K562 (cell line): Measurements from ENCODE around the gene NAE1. TPM values are rescaled to one million over a fixed set of nuclear protein-coding genes. Genes with fewer than 3 reads are reported as not detected.

ENCODE experiments used
- MIER1 ChIP-seq: fragments of 450-650 bp; IDR thresholded peaks from 2 replicates; pipeline ENCODE4 v1.6.1; 2016; ENCODE audit warnings: antibody characterized with exemption, mild to moderate bottlenecking, low read depth
- MTA1 ChIP-seq: fragments of 450-650 bp; IDR thresholded peaks from 2 replicates; pipeline ENCODE4 v1.6.1; 2017; ENCODE audit warnings: borderline replicate concordance
- PCBP2 ChIP-seq: fragments of 200-400 bp; formaldehyde crosslinking; IDR thresholded peaks from 2 replicates; pipeline ENCODE4 v1.6.1; 2018; ENCODE audit warnings: low read length, low read depth, mild to moderate bottlenecking, moderate library complexity; ENCODE audit not compliant: poor library complexity, severe bottlenecking
- RNF2 ChIP-seq: sonication (generic); IDR thresholded peaks from 2 replicates; pipeline ENCODE4 v1.6.1; 2016
- ZFX ChIP-seq: sonication (generic); formaldehyde crosslinking; IDR thresholded peaks from 2 replicates; pipeline ENCODE4 v1.8.0; 2022; ENCODE audit warnings: mild to moderate bottlenecking, missing genetic modification reagents, moderate library complexity
- polyA plus RNA-seq, 8 experiments: library from polyadenylated mRNA; depleted of rRNA in 4 of 8; stranded (reverse) in 5 of 8; unstranded in 3 of 8; fragments of >200 nt; fragmentation: Nextera tagmentation in 2 of 8; fragmentation: Illumina TruSeq in 1 of 8; extraction: Ambion mirVana in 2 of 8; extraction: Trizol in 1 of 8; gene quantifications; 2 replicates each; pipeline versions ENCODE4 v1.2.1 to v1.2.3, GENCODE V29; 2011 to 2014; ENCODE audit warnings: inconsistent platforms in 1 of 8, missing spikeins in 1 of 8
- total RNA-seq, 7 experiments: library from RNA; depleted of rRNA in 6 of 7; stranded (reverse); fragments of >200 nt in 6 of 7; fragmentation: Illumina TruSeq in 2 of 7; extraction: Trizol in 2 of 7; gene quantifications; 2 replicates each; pipeline versions ENCODE4 v1.2.1 to v1.2.3, GENCODE V29; 2011 to 2021; ENCODE audit warnings: low replicate concordance in 1 of 7
- TF ChIP-seq, protein P1 (sequence below), 2 experiments: fragments of 450-650 bp; IDR thresholded peaks; 2 replicates each; pipeline ENCODE4 v1.6.1; 2016; ENCODE audit warnings: mild to moderate bottlenecking in 2 of 2, borderline replicate concordance in 1 of 2, low read depth in 1 of 2, moderate library complexity in 1 of 2
- TF ChIP-seq, protein P2 (sequence below), 3 experiments: fragments of 200-800 bp in 1 of 3; fragments of 250-450 bp in 1 of 3; fragments of 450-650 bp in 1 of 3; sonication (Bioruptor Pico) in 1 of 3; sonication (Bioruptor generic) in 1 of 3; formaldehyde crosslinking in 1 of 3; IDR thresholded peaks; 2 replicates each; pipeline versions ENCODE4 v1.6.1 to v1.8.0; 2016 to 2022; ENCODE audit warnings: mild to moderate bottlenecking in 2 of 3, missing genetic modification characterization in 2 of 3, missing compliant biosample characterization in 1 of 3, moderate library complexity in 1 of 3
- TF ChIP-seq, protein P3 (sequence below): IDR thresholded peaks from 2 replicates; pipeline ENCODE4 v1.6.1; 2014; ENCODE audit warnings: antibody characterized with exemption
- TF ChIP-seq, protein P4 (sequence below): fragments of 450-650 bp; IDR thresholded peaks from 2 replicates; pipeline ENCODE4 v1.6.1; 2017; ENCODE audit warnings: antibody characterized with exemption

The NAE1 gene
- total and polyA plus RNA-seq, 9 of the 15 experiments (the other 6 are each of a cell fraction or from before 2014, with no cell fraction given) = 165 to 294 (median 230) TPM

DNA sequence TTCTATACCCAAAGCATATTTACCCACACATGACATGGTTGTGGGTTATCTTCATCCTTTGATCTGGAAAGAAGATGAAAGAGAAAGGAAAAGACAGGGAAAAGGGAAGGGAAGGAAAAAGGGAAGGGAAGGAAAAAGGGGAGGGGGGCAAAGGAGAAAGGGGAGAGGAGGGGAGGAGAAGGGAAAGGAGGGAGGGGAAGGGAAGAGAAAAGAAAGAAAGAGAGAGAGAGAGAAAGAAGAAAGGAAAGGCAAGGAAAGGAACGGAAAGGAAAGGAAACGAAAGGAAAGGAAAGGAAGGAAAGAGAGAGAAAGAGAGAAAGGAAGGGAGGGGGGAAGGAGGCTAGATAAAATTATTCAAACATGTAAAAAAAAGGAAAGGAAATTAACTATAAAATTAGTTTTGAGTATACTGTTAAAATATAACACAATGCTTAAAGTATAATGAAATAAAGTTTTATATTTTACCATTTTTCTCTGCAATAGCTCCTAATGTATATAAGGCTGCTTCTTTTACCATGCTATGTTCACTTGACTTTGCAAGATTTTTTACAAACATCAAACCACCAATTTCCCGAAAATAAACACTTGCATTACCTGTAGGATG is 40.5 kb downstream of the NAE1 start (continued):
- TF ChIP-seq, protein P1, sequence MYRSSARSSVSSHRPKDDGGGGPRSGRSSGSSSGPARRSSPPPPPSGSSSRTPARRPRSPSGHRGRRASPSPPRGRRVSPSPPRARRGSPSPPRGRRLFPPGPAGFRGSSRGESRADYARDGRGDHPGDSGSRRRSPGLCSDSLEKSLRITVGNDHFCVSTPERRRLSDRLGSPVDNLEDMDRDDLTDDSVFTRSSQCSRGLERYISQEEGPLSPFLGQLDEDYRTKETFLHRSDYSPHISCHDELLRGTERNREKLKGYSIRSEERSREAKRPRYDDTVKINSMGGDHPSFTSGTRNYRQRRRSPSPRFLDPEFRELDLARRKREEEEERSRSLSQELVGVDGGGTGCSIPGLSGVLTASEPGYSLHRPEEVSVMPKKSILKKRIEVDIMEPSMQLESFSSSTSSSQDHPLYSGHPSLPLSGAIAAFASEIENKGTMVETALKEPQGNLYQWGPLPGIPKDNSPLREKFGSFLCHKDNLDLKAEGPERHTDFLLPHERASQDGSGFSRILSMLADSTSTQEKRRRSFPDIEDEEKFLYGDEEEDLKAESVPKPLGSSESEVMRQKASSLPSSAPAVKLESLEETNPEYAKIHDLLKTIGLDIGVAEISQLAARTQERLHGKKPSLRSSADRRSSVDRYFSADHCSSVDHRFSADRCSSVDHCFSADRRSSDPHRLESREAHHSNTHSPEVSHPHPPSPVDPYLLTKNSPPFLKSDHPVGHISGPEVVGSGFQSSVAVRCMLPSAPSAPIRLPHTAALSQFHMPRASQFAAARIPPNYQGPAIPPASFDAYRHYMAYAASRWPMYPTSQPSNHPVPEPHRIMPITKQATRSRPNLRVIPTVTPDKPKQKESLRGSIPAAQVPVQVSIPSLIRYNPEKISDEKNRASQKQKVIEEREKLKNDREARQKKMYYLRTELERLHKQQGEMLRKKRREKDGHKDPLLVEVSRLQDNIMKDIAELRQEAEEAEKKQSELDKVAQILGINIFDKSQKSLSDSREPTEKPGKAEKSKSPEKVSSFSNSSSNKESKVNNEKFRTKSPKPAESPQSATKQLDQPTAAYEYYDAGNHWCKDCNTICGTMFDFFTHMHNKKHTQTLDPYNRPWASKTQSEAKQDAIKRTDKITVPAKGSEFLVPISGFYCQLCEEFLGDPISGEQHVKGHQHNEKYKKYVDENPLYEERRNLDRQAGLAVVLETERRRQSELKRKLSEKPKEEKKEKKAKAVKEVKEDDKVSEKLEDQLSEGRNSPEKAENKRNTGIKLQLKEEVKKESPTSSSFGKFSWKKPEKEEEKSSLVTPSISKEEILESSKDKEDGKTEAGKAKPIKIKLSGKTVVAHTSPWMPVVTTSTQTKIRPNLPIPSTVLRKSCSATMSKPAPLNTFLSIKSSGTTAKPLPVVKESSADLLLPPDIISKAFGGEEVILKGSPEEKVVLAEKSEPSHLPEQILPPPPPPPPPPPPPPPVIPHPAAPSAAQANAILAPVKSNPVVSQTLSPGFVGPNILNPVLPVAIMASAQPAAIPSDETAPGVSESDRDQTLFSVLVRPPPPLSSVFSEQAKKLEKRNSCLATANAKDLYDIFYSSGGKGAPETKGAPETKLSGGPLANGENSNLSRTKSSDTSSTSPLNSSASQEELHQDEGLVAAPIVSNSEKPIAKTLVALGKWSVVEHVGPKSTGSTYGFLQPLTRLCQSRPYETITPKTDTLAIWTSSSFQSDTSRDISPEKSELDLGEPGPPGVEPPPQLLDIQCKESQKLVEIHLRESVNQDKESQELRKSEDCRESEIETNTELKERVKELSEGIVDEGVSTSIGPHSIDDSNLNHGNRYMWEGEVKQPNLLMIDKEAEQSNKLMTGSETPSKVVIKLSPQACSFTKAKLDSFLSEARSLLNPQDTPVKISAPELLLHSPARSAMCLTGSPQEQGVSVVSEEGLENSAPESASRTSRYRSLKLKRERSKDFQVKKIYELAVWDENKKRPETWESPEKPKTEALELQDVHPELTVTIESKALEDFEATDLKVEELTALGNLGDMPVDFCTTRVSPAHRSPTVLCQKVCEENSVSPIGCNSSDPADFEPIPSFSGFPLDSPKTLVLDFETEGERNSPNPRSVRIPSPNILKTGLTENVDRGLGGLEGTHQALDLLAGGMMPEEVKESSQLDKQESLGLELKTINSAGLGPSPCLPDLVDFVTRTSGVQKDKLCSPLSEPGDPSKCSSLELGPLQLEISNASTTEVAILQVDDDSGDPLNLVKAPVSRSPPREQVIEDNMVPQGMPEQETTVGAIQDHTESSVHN (IDR thresholded peaks at IDR 0.05; ENCODE audit: borderline replicate concordance in 1 of 2, low read depth in 1 of 2) = no peak
- TF ChIP-seq, protein P2, sequence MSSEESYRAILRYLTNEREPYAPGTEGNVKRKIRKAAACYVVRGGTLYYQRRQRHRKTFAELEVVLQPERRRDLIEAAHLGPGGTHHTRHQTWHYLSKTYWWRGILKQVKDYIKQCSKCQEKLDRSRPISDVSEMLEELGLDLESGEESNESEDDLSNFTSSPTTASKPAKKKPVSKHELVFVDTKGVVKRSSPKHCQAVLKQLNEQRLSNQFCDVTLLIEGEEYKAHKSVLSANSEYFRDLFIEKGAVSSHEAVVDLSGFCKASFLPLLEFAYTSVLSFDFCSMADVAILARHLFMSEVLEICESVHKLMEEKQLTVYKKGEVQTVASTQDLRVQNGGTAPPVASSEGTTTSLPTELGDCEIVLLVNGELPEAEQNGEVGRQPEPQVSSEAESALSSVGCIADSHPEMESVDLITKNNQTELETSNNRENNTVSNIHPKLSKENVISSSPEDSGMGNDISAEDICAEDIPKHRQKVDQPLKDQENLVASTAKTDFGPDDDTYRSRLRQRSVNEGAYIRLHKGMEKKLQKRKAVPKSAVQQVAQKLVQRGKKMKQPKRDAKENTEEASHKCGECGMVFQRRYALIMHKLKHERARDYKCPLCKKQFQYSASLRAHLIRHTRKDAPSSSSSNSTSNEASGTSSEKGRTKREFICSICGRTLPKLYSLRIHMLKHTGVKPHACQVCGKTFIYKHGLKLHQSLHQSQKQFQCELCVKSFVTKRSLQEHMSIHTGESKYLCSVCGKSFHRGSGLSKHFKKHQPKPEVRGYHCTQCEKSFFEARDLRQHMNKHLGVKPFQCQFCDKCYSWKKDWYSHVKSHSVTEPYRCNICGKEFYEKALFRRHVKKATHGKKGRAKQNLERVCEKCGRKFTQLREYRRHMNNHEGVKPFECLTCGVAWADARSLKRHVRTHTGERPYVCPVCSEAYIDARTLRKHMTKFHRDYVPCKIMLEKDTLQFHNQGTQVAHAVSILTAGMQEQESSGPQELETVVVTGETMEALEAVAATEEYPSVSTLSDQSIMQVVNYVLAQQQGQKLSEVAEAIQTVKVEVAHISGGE (CRISPR knock-in tag; IDR thresholded peaks at IDR 0.05) = no peak
- TF ChIP-seq, protein P3, sequence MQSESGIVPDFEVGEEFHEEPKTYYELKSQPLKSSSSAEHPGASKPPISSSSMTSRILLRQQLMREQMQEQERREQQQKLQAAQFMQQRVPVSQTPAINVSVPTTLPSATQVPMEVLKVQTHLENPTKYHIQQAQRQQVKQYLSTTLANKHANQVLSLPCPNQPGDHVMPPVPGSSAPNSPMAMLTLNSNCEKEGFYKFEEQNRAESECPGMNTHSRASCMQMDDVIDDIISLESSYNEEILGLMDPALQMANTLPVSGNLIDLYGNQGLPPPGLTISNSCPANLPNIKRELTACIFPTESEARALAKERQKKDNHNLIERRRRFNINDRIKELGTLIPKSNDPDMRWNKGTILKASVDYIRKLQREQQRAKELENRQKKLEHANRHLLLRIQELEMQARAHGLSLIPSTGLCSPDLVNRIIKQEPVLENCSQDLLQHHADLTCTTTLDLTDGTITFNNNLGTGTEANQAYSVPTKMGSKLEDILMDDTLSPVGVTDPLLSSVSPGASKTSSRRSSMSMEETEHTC = no peak
- TF ChIP-seq RNF2 (no peak), PCBP2 (peak; percentile 85), MIER1 (no peak), ZFX (CRISPR knock-in tag) (no peak), MTA1 (peak; percentile 62; the same call in 1 of the 2 replicates)
- TF ChIP-seq, protein P4, sequence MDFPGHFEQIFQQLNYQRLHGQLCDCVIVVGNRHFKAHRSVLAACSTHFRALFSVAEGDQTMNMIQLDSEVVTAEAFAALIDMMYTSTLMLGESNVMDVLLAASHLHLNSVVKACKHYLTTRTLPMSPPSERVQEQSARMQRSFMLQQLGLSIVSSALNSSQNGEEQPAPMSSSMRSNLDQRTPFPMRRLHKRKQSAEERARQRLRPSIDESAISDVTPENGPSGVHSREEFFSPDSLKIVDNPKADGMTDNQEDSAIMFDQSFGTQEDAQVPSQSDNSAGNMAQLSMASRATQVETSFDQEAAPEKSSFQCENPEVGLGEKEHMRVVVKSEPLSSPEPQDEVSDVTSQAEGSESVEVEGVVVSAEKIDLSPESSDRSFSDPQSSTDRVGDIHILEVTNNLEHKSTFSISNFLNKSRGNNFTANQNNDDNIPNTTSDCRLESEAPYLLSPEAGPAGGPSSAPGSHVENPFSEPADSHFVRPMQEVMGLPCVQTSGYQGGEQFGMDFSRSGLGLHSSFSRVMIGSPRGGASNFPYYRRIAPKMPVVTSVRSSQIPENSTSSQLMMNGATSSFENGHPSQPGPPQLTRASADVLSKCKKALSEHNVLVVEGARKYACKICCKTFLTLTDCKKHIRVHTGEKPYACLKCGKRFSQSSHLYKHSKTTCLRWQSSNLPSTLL = 0 out of 2 replicates have a peak, but pooled peaks have one; percentile 26
